ENCODE data around the gene GPC5.

GRCh38 chr13:91776611-91777193, 378.3 kb downstream of the GPC5 start:
- TF ChIP-seq CTCF (IDR thresholded peaks at IDR 0.05; ENCODE audit: low read length): no peak
- TF ChIP-seq EZH2 (IDR thresholded peaks at IDR 0.05; ENCODE audit: borderline replicate concordance, low read length): no peak

All from OCI-LY1 (cell line).